ENCODE data around the gene SCYGR3.
"Not testable (repeated sequence)": the region's sequence is repeated elsewhere in the genome, so short reads cannot be mapped to it uniquely, and the experiment has no call there.

Gene SCYGR3

DNA sequence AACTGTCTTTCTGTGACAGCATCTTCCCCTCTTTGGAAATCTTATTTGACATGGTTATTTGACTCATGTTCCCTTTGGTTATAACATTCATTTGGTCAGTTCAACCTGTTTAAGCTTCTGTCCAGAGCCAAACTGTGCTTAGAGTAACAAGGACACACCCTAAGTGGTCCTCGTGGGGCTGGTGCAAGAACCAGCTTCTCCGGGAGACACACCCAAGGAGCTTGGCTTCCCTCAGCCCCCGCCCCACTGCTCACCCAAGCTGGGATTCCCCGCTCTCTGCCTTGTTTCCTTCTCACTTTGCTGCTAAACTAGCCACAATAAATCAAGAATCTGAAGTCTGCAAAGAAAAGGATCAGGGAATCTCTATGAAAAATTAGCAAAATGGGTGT lies 1.4 kb downstream of the SCYGR3 start:
- no peak for DNase-seq (ENCODE audit: low read depth in 2 of 2)

DNA sequence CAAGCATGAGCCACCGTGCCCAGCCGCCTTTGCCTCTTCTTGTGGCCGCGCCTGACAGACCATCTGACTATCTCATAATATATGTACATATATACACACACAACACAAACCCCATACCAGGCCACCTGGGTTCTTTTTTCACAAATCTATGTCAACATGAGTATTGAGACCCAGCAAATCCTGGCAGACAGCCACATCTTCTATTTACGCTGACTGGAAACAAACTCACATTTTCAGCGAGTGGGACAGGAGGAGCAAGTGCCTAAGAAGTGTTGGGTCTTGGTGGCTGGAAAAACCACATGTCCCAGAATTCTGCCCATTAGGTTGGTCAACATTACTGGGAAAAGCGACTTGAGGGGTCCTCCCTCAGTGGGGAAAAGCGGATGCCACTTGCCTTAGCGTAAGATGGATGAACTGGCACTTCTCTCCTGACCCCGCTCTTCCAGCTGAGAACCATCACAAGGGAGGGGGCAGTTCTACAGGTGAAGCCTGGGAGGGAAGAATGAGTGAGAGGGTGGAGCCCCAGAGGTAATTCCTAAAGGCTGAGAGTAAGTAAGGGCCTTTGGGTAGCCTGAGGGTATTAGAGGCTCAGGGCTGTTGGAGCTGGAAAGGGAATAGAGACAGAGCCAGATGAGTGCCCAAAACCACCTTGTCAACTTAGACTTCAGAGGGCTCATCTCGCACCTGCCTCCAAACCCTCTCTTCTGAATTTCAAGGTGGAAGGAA lies 1.9 kb downstream of the SCYGR3 start:
- DNase-seq (ENCODE audit: low read depth in 2 of 2), result no peak

DNA sequence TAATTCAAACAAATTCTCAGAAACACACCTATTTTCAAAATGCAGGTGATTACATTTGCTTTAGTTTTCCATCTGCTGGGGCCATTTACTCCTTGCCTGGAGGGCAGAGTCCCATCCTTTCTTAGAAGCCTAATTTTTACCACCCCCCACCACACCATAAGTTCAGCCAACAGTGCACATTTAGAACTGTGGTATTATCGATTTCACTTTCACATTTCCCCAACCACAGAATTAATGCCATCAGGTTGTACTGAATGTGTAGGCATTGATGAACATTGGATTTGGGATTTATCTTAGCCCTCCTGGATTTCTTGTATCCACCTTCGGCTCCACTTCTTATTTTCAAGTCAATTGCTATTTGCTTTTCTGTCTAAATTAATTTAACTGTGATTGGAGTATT lies 4.5 kb downstream of the SCYGR3 start:
- DNase-seq (ENCODE audit: low read depth in 2 of 2), result no peak

DNA sequence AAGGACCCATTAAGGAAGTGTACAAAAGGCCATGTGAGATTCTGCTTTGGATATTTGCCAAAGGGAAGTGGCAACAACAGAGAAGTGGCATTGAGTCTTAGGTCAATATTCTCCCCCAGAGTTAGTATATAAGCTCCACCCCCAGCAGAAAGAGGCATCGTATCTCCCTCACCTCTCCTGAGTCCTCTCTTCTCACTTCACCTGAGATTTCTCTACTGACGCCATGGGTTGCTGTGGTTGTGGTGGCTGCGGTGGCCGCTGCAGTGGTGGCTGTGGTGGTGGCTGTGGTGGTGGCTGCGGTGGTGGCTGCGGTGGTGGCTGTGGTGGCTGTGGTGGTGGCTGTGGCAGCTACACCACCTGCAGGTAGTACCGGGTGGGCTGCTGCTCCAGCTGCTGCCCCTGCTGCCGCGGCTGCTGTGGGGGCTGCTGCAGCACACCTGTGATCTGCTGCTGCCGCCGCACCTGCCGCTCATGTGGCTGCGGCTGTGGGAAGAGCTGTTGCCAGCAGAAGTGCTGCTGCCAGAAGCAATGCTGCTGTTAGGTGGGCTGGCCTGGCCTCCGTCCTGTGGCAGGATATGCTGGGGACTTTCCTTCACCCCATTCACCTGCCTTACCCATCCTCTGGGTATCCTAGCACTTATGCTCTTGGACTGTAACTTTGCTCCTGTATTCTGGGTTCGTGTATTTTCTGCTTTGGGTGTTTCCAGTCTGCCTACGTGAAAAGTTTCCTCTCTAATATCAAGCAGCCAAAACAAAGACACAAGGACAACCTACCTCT lies 5.9 kb downstream of the SCYGR3 start:
- DNase-seq (ENCODE audit: low read depth in 2 of 2), result no peak

DNA sequence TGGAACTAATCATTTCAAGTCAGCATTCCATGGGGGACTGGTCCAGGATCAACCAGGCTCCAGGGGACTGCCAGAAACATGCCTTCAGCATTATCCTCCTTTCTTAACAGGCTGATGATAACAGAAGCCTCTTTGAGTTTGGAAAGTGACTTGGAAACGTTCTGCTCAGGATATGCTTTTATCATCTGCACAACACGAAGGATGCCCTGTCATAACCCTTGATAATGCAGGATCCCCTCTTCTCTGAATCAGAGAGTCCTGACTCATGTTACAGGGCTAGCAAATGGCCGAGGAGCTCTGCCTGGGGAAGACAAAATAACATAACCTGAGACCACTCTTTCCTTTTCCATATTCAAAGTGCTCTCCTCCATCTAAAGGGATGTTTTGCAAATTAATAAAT lies 6.7 kb downstream of the SCYGR3 start:
- DNase-seq (ENCODE audit: low read depth in 2 of 2), result no peak

DNA sequence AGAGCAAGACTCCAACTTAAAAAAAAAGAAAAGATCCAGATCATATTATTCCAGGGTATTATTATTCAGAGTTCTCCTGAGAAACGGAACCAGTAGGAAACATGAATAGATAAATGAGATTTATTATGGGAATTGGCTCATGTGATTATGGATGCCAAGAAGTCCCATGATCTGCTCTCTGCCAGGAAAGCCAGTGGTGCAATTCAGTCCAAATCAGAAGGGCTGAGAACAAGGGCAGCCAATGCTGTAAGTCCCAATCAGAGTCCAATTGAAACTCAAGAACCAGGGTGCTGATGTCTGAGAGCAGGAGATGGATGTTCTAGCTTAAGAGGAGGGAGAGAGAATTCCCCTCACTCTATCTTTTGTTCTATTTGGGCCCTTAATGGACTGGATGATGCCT lies 8.2 kb downstream of the SCYGR3 start:
- no peak for DNase-seq (ENCODE audit: low read depth in 2 of 2)

DNA sequence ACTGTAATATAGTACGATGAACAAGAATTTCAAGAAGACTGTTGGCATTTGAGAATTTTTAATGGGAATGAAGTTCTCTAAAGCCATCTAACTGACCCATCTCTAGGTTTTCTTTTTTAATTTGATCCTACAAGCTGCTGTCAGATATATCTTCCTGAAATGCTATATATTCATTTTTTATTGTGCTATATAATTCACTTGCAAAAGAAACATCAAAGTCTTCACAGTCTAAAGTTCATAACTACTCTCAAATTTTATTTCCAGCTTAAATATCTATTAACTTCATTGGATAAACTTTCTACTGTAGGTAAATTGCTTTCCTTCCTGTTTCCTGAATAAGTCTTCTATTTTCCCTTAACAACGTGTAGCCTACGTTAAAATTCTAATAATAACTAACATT lies 12.3 kb downstream of the SCYGR3 start:
- no peak for DNase-seq (ENCODE audit: low read depth in 2 of 2)

DNA sequence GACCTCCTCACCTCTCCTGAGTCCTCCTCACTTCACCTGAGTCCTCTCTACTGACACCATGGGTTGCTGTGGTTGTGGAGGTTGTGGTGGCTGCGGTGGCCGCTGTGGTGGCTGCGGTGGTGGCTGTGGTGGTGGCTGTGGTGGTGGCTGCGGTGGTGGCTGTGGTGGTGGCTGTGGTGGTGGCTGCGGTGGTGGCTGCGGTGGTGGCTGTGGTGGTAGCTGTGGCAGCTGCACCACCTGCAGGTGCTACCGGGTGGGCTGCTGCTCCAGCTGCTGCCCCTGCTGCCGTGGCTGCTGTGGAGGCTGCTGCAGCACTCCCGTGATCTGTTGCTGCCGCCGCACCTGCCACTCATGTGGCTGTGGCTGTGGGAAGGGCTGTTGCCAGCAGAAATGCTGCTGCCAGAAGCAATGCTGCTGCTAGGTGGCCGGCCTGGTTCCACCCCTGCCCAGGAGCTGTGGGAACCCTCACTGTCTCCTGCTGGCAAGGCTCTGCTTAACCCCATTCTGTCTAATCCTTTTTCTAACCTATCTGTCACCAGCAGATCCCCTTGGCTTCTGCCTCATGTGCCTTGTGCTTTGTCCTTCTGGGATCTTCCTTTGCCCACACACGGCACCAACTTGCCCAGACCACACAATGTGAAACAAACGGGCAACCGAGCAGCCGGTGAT lies 15.7 kb downstream of the SCYGR3 start, which contains the start of gene SCYGR2:
TSS of gene SCYGR2 (plus strand) at position 59 of the 669 bp plus-strand sequence. CDS start at position 59, 0 bp downstream.
- not testable (repeated sequence) for DNase-seq (ENCODE audit: low read depth in 2 of 2)

DNA sequence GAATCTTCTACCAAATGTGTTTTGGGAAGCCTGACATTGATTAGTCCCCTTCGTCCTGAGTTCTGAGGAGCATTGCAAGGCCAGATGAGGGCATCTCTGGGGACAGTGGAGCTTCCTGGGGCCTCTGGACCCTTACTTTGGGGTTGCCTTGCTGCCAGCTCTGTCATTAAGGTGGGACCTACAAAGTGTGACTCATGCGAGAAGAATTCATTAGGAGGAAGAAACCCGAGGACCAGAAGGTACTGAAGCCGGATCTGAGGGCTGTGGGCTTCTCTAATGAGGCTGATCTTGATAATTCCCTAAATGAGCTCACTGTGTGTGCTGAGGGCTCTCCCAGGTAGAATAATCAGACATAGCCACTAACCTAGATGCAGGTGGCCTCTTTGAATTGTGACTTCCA lies 16.6 kb downstream of the SCYGR3 start:
- DNase-seq (ENCODE audit: low read depth in 2 of 2), result no peak

DNA sequence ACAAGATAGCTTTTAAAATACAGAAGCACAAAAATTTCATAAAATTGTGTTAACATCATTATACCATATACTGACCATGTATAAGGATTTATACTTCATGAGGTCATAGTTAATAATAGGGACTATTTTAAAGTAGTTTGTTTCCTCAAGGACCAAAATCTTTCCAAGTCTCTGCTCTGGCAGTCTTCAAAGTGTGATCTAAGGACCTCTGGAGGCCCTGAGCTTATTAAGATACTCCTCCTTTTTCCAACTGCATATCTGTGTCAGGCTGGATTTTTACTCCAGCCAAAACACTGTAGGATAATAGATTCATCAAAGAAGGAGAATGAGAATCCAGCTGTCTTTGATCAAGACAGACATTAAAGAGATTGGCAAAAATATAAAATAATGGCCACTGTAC lies 17.6 kb downstream of the SCYGR3 start:
- DNase-seq (ENCODE audit: low read depth in 2 of 2), result no peak

DNA sequence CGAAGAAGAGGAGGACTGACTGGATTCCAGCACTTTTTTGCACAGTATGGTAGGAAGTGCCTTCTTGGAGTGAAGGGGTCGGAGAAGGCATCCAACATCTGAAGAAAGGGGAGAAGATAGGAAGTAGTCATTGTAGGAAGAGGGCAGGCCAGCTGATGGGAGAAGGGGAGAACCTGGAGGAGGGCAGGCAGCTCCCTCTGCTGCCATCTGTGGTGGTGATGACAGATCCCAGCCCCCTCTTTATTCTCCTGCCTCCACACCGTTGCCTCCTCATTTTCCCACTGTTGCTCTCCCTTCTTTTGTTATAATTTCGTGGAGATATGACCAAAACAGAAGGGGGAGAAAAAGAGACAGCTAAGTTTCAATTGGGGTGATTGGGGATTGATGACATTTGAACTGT lies 18.8 kb downstream of the SCYGR3 start:
- DNase-seq (ENCODE audit: low read depth in 2 of 2), result no peak

DNA sequence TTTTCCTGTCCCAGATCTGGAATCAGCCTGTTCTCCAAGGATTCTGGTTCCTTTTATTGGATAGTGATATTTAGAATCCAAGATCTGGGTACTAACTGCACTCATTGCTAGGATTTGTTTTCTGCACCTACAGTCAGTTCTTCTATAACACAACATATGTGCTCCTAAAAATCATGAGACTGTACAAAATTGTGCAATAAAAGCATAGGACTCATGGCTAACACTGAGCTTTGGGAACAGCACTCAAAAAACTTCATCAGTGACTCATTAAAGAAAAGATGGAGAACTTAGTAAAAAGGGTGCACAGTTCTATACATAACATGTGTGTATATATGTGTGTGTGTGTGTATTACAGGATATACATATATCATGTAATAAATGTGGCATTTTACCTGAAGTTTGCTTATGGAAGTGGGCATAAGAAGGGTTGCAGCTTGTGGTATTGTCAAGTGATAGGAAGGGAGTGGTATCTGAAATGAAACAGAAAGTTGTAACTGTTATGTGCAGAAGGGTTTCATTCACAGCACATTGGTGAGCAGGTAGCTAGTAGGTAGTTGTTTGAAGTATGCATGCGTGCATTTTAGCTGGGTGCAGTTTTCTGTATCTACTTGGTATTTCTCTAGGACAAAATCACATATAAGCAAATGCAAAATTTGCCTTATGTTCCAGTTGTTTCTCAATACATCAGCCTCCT lies 21.8 kb downstream of the SCYGR3 start:
- no peak for DNase-seq (ENCODE audit: low read depth in 2 of 2)

DNA sequence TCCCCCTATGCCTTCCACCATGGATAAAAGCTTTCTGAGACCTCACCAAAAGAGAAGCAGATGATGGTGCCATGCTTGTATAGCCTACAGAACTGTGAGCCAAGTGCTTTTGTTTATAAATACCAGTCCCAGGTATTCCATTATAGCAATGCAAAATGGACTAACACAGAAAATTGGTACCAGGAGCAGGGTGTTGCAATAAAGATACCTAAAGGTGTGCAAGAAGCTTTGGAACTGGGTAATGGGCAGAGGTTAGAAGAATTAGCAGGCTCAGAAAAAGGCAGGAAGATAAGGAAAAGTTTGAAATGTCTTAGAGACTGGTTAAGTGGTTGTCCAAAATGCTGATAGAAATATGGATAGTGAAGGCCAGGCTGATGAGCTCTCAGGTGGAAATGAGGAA lies 32.3 kb downstream of the SCYGR3 start:
- no peak for DNase-seq (ENCODE audit: low read depth in 2 of 2)

DNA sequence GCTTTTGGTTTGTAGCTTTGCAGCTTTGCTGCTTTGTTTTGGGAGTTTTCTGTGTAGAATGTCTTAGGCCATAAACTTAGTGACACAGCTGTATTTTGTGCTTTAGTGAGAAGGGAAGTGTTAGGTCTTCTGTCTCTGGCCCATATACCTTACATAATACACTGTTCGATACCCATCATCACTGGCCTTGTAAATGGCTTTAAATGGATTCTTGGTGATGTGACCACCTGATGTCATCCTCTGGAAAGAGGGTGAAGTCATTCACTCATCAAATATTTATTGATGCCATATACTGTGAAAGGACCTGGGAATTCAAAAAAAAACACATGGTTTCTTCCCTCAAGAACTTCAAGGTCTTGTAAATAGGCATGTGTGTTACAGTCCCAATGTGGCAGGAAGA lies 34.8 kb downstream of the SCYGR3 start:
- no peak for DNase-seq (ENCODE audit: low read depth in 2 of 2)

DNA sequence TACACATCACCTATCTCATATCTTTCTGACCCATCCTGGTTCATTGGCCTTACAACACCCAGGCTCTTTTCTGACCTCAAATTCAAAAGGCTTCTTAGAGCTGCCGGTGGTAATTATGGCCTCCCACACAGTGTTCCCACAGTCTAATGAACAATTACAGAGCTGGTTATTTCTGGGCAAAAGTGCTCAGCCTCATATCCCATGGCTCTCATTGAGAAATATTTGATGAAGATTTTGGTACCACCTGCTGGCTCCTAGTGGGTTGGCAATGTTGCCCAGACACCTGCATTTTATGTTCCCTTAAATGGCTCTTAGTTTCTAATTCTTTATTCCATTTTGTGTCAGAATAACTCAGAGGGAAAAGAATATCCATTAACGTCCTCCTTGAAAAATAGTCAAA lies 36.0 kb downstream of the SCYGR3 start:
- no peak for DNase-seq (ENCODE audit: low read depth in 2 of 2)

DNA sequence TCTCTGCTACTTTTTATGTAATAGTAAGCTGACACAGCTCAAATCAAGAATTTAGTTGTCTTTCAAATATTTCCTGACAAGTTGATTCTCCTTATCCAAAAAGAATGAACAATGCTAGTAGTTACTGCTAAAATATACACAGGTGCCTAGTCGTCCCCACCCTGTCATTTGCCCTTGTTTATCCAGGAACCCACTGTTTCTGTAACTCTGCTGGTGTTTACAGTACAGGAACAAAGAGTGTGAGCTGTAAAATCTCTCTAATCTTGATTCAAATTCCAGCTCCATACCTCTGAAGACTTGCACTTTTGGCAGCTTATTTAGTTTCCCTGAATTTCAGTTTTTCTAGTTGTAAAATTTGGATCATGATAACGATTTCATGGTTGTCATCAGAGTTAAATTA lies 37.1 kb downstream of the SCYGR3 start:
- DNase-seq (ENCODE audit: low read depth in 2 of 2), result no peak

DNA sequence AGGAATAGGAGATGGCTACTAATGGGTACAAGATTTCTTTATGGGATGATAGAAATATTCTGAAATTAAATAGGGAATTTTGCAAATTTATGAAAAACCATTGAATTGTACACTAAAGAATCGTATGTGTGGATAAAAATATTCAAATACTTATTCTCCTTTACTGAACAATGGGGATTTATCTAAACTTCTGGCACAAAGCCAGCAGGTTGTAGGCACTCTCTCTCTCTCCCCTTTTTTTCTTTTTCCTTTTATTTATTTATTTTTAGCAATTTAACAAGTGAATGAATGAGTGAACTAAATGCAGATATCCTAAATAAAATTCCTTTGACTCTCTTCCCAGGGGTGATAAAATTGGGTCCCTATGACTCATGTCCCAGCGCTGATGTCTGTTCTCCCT lies 37.8 kb downstream of the SCYGR3 start:
- DNase-seq (ENCODE audit: low read depth in 2 of 2), result no peak

DNA sequence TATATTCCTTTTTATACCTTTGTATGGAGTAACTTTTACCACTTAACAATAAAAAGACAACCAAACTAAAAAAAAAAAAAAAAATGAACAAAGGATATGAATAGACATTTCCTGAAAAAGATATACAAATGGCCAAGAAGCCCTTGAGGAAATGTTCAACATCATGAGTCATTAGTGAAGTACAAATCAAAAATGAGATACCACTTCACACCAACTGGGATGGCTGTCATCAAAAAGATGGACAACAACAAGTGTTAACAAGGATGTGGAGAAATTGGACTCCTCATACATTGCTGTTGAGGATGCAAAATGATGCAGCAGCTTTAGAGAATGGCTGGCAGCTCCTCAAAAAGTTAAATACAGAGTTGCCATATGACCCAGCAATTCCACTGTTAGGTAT lies 38.5 kb downstream of the SCYGR3 start:
- no peak for DNase-seq (ENCODE audit: low read depth in 2 of 2)

DNA sequence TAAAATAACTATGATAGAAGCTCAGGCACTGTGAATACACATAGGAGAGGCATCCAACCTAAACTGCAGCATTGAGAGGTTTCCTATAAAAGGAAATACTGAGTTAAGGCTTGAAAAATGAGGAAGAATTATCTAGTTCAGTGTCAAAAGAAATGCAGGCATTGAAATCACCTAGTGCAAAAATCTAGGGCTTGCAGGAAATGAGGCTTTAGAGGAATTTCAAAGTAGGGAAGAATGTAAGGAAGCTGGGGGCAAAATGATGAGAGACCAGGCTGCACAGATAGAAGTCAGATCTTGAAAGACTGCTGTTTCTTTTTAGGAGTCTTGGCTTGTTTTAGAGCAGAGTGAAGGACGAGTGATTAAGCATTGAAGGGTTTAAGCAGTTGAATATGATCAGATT lies 44.0 kb downstream of the SCYGR3 start:
- DNase-seq (ENCODE audit: low read depth in 2 of 2), result no peak

DNA sequence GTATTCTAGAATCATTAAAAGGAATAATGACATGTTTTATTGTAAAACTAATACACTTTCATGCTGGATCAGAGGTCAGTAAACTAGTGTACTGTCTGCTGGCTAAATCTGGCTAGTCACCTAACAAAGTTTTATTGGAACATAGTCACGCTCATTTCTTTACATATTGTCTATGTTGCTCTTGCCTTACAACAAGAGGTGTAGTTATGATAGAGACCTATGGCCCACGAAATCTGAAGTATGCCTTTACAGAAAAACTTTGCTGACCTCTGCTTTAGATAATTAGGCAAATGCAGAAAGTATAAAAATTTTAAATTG lies 45.8 kb downstream of the SCYGR3 start:
- no peak for DNase-seq (ENCODE audit: low read depth in 2 of 2)

DNA sequence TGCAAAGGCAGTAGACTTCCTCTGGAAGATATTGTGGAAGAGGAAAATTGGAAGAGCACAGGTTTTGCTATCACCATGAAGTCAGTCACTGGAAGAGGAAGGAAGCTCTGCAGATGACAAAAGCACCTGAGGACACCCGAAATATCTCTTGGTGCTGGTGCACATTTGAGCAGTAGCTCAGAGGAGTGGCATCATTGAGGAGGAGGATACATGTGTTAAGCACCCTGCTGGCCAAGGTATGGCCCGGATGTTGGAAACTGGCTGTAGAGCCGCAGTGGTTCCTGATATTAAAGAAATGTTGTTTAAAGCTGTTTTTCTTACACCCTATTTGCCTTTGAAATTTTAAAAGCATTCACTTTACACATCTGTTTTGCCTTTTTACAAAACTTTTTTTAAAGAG lies 48.6 kb downstream of the SCYGR3 start:
- no peak for DNase-seq (ENCODE audit: low read depth in 2 of 2)

DNA sequence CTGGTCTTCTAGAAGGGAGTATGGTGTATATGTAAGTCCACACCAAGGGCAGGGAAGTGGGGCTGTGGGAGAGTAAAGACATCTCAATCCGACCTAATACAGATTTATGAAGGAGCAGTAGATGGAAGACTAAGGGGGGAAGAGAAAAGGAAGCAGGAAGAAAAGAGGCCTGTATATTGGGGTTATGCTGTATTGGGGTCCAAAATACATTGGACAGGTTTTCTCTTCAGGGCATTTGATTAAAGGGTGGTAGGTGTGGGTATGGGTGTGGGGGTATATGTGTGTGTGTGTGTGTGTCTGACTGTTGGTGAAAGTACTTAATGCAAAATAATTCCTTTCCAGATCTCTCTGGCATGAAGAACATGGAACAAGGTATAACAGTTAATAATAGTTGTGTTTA lies 49.6 kb downstream of the SCYGR3 start:
- no peak for DNase-seq (ENCODE audit: low read depth in 2 of 2)
